ENCODE measurements around the gene LDLRAD2. TPM values are rescaled to one million over a fixed set of nuclear protein-coding genes. Genes with fewer than 3 reads are reported as not detected.

LDLRAD2 gene
- total RNA-seq, 1 experiment from 2014 or later, result not detected

DNA sequence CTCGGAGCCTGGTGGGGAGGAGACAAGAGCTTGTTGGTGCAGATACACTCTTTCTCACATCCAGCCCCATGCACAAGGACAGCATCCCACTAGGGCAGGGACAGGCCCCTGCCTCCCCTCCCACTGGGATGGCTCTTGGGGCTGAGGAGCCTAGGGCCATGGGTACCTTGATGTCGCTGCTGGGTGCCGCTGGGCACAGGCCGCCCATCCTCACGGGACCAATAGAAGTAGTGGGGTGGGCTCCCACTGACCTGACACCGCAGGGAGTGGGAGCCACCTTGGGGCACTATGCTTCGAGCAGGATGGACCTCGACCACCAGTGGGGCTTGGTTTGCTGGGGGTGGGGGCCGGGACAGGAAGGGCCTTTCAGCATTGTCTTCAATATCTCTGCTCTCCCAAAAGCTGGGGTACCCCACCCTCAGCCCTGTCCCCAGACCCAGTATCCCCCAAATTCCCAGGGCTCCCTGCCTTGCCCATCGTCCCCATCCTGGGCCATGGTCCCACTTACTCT, 47.7 kb downstream of the LDLRAD2 start:
- no peak overlapping the region for H3K4me3 ChIP-seq (replicated peaks in 1 of 2; ENCODE audit: low read depth in 1 of 2, low read length in 2 of 2)
- H4K20me1 ChIP-seq (ENCODE audit: insufficient read depth), result no peaks in the 10 kb centered on the region
- no peaks in the 10 kb centered on the region for H3K9me3 ChIP-seq (ENCODE audit: control insufficient read depth in 1 of 2, insufficient read depth in 1 of 2, low read depth in 1 of 2, low read length in 2 of 2)
- H3K4me1 ChIP-seq (ENCODE audit: control insufficient read depth in 1 of 2, insufficient read depth in 2 of 2, low read length in 2 of 2), result peaks cover 8 to 13% of the 10 kb centered on the region in 2 experiments
- no peak for DNase-seq (ENCODE audit: low read depth, low spot score)
- H3K36me3 ChIP-seq (ENCODE audit: control insufficient read depth in 1 of 2, insufficient read depth in 2 of 2, low read length in 2 of 2), result peaks cover 0 to 4% of the 10 kb centered on the region in 2 experiments; a peak in 1 of 4 replicates
- RAD21 ChIA-PET (ENCODE audit: low non-redundant PET in 1 of 2, low total read pairs in 2 of 2, uncharacterized antibody in 2 of 2, unreplicated experiment in 2 of 2), result no interaction called here
- H3K9me2 ChIP-seq (ENCODE audit: insufficient read depth), result no peaks in the 10 kb centered on the region
- H3K4me2 ChIP-seq (ENCODE audit: low read length), result no peak overlapping the region
- H3K27me3 ChIP-seq (ENCODE audit: insufficient read depth, low read length), result no peaks in the 10 kb centered on the region
- CTCF ChIA-PET, result no interaction called here
- TF ChIP-seq, protein P1, sequence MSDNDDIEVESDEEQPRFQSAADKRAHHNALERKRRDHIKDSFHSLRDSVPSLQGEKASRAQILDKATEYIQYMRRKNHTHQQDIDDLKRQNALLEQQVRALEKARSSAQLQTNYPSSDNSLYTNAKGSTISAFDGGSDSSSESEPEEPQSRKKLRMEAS (IDR thresholded peaks at IDR 0.05), result no peak
- no peak for TF ChIP-seq EZH2phosphoT487 (IDR thresholded peaks at IDR 0.05; ENCODE audit: borderline replicate concordance)
- no peak for TF ChIP-seq TCF7L2 (IDR thresholded peaks at IDR 0.05; ENCODE audit: borderline replicate concordance, extremely low read depth, insufficient read depth, insufficient read length)
- TF ChIP-seq CBX3 (IDR thresholded peaks at IDR 0.05; ENCODE audit: low read depth), result no peak
- no peak for TF ChIP-seq CEBPB (IDR thresholded peaks at IDR 0.05; ENCODE audit: low read depth)
- TF ChIP-seq, protein P2, sequence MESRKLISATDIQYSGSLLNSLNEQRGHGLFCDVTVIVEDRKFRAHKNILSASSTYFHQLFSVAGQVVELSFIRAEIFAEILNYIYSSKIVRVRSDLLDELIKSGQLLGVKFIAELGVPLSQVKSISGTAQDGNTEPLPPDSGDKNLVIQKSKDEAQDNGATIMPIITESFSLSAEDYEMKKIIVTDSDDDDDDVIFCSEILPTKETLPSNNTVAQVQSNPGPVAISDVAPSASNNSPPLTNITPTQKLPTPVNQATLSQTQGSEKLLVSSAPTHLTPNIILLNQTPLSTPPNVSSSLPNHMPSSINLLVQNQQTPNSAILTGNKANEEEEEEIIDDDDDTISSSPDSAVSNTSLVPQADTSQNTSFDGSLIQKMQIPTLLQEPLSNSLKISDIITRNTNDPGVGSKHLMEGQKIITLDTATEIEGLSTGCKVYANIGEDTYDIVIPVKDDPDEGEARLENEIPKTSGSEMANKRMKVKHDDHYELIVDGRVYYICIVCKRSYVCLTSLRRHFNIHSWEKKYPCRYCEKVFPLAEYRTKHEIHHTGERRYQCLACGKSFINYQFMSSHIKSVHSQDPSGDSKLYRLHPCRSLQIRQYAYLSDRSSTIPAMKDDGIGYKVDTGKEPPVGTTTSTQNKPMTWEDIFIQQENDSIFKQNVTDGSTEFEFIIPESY (IDR thresholded peaks at IDR 0.05; ENCODE audit: extremely low read depth, insufficient replicate concordance, low read length), result no peak
- no peak for TF ChIP-seq SRF (IDR thresholded peaks at IDR 0.05; ENCODE audit: low read depth)
- no peak for TF ChIP-seq JUND (IDR thresholded peaks at IDR 0.05)
- no peak for TF ChIP-seq RAD21 (IDR thresholded peaks at IDR 0.05; ENCODE audit: low read depth)
- ATAC-seq, result no peak
- H3K9ac ChIP-seq (ENCODE audit: low read length), result no peak overlapping the region
- no peak overlapping the region for H3K27ac ChIP-seq (ENCODE audit: low read depth, low read length)
- intact Hi-C loops (cut with micrococcal nuclease), result no loop called here
- POLR2A ChIA-PET, result no interaction called here
- H2AFZ ChIP-seq (ENCODE audit: low read depth, low read length, poor library complexity, severe bottlenecking), result no peak overlapping the region
- H3K79me2 ChIP-seq (ENCODE audit: insufficient read depth, low read length), result no peaks in the 10 kb centered on the region
- no TSS peak for BruUV-seq (replicated peaks)

All from HCT116 (cell line).